Prostate gland (tissue), 2 donors: ENCODE results near the gene MRPS27.
A peak's percentile ranks its signal among the peaks of the same experiment; 100 is the strongest.

Experiments
- CTCF ChIP-seq, 4 experiments: fragments of 200-600 bp in 2 of 4; fragments of 450-650 bp in 2 of 4; sonication (generic) in 2 of 4; IDR thresholded peaks; 1 replicate in 3 of 4; 2 replicates in 1 of 4; pipeline ENCODE4 v1.5.1; 2016 to 2019; ENCODE audit warnings: antibody characterized with exemption in 4 of 4, mild to moderate bottlenecking in 2 of 4, moderate library complexity in 2 of 4
- POLR2A ChIP-seq: fragments of 450-650 bp; IDR thresholded peaks from one replicate; pipeline ENCODE4 v1.6.1; 2016; ENCODE audit warnings: antibody characterized with exemption, mild to moderate bottlenecking

- TF ChIP-seq POLR2A (no peak), CTCF (IDR thresholded peaks at IDR 0.05) (peak; percentile 34 to 84 (median 74))
Observed at GRCh38 chr5:72366324-72366976, 46.4 kb upstream of the MRPS27 start.
